Transverse colon (tissue), 4 donors: Measurements from ENCODE around the gene PLEKHJ1. TPM values are rescaled to one million over a fixed set of nuclear protein-coding genes. Genes with fewer than 3 reads are reported as not detected.
A peak's percentile ranks its signal among the peaks of the same experiment; 100 is the strongest.

Experiments used
- DNase-seq: peaks from one replicate; pipeline ENCODE4 v3.0.0-alpha.2; 2019
- H3K27ac ChIP-seq, 4 donors: fragments of 200-600 bp; sonication (generic); 2 replicates each; pipeline ENCODE4 v1.5.1; 2016 to 2018; ENCODE audit warnings: inconsistent platforms in 4 of 4
- H3K27me3 ChIP-seq: fragments of 200-600 bp; sonication (generic); 2 replicates; pipeline ENCODE4 v1.5.1; 2017; ENCODE audit warnings: inconsistent platforms
- H3K36me3 ChIP-seq, 4 donors: fragments of 200-600 bp; sonication (generic); 2 replicates each; pipeline ENCODE4 v1.5.1; 2017 to 2019; ENCODE audit warnings: inconsistent platforms in 4 of 4
- H3K4me1 ChIP-seq, 4 donors: fragments of 200-600 bp; sonication (generic); 2 replicates each; pipeline ENCODE4 v1.5.1; 2017 to 2020; ENCODE audit warnings: inconsistent platforms in 4 of 4
- H3K4me3 ChIP-seq, 4 donors: fragments of 200-600 bp; sonication (generic); 1 replicate in 1 of 4; 2 replicates in 3 of 4; pipeline versions ENCODE4 v1.5.1 to v1.6.1; 2017 to 2019; ENCODE audit warnings: inconsistent platforms in 4 of 4
- H3K9me3 ChIP-seq, 2 donors: fragments of 200-600 bp; sonication (generic); 2 replicates each; pipeline ENCODE4 v1.5.1; 2017 to 2019; ENCODE audit warnings: inconsistent platforms in 2 of 2
- CTCF ChIP-seq, 5 experiments: fragments of 200-600 bp in 3 of 5; fragments of 450-650 bp in 2 of 5; sonication (generic) in 3 of 5; IDR thresholded peaks; 1 replicate in 2 of 5; 2 replicates in 3 of 5; pipeline ENCODE4 v1.5.1; 2016 to 2017; ENCODE audit warnings: antibody characterized with exemption in 5 of 5, inconsistent platforms in 3 of 5, mild to moderate bottlenecking in 2 of 5, moderate library complexity in 1 of 5
- EP300 ChIP-seq: sonication (generic); formaldehyde crosslinking; IDR thresholded peaks from one replicate; pipeline ENCODE4 v1.6.1; 2017; ENCODE audit warnings: antibody characterized with exemption, low read depth
- POLR2A ChIP-seq: fragments of 450-650 bp; IDR thresholded peaks from one replicate; pipeline ENCODE4 v1.6.1; 2016; ENCODE audit warnings: antibody characterized with exemption, mild to moderate bottlenecking, moderate library complexity
- POLR2AphosphoS5 ChIP-seq, 3 donors: sonication (generic); formaldehyde crosslinking; IDR thresholded peaks; one replicate each; pipeline ENCODE4 v1.6.1; 2016; ENCODE audit warnings: antibody characterized with exemption in 3 of 3
- WGBS, 2 donors: methylation state at CpG; one replicate each; pipeline ENCODE4 v1.1.5; 2018; ENCODE audit warnings: low coverage in 1 of 2; 5-methylcytosine and 5-hydroxymethylcytosine counted together
- in situ Hi-C, 4 donors: fragments of 200-750 bp; cut with MboI; loops; one replicate each; pipeline versions ENCODE4 v1.15.0 to v1.15.1; 2017; ENCODE audit warnings: low sequenced_read_pairs in 3 of 4, low pct_ligation_motif_present in 1 of 4, low pct_unique_long_range_greater_than_20kb in 1 of 4
- intact Hi-C: fragments of 100-400 bp; cut with DNase I; formaldehyde crosslinking; loops from one replicate; pipeline ENCODE4 v1.15.1; 2023; ENCODE audit warnings: low total_unique reads
- total RNA-seq, 4 donors: library from RNA; depleted of rRNA; stranded (reverse); fragments of >200 nt; gene quantifications; one replicate each; pipeline ENCODE4 v1.1.0, GENCODE V29; 2016

PLEKHJ1 gene
- total RNA-seq, 4 donors from 2014 or later = 184 to 332 (median 254) TPM

DNA sequence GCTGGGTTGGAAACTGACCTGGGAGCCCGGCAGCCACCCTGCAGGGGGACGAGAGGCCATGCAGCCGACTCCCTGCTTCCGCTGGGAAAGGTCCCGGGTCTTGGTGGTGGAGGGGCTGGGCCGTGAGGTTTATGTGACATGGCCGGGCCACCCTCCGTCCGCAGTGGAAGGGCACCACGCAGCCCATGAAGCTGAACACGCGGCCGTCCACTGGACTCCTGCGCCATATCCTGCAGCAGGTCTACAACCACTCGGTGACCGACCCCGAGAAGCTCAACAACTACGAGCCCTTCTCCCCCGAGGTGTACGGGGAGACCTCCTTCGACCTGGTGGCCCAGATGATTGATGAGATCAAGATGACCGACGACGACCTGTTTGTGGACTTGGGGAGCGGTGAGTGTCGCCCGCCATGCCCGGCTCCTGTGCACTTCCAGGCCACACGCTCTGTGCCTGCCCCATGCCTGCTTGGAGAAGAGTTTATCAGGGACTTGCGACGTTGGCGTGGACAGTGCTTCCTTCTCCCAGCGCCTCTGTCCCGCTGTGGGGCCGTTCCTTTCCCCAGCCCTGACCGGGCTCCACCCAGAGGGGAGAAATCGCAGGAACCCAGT is 45.2 kb downstream of the PLEKHJ1 start:
- Histone ChIP-seq H3K36me3 (peaks cover 0 to 18% (median 10%) of the 10 kb centered on the region in 4 donors), H3K4me1 (peaks cover 10 to 27% (median 17%) of the 10 kb centered on the region in 4 donors), H3K9me3 (no peaks in the 10 kb centered on the region), H3K27me3 (no peaks in the 10 kb centered on the region), H3K27ac (peak overlapping the region in 3 of 4 donors; percentile 22 to 48 (median 29)), H3K4me3 (no peak overlapping the region)
- in situ Hi-C loops (no loop called here), intact Hi-C loops (no loop called here)
- 80 to 93% methylated on average over 2 to 35 of the region's 37 CpGs for WGBS, 2 donors
- DNase-seq = no peak
- TF ChIP-seq POLR2AphosphoS5 (IDR thresholded peaks at IDR 0.05) = no peak
- TF ChIP-seq POLR2A = no peak
- no peak for TF ChIP-seq EP300
- TF ChIP-seq CTCF (IDR thresholded peaks at IDR 0.05) = no peak

DNA sequence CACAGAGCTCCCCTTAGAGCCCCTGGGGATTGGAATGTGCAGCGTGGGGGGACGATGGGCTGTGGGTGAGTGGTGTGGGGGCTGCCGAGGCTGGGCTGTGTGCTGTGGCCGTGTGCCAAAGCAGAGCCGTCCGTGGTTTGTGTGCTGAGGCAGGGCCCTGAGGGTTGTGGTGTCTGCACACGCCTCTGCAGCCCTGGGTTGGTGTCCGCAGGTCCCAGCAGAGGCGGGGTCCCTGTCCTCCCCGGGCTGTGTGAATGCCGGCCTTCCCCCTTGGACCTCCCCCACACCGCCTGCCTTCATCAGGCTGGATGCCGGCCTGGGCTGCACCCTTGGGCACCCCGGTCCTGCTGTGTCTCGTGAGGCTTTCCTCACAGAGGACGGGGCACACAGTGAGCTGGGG is 46.2 kb downstream of the PLEKHJ1 start:
- intact Hi-C loops = no loop called here
- H3K4me3 ChIP-seq = no peak overlapping the region
- no peak overlapping the region for H3K27ac ChIP-seq
- in situ Hi-C loops = no loop called here
- H3K9me3 ChIP-seq = no peaks in the 10 kb centered on the region
- H3K36me3 ChIP-seq = peaks cover 0 to 18% (median 7%) of the 10 kb centered on the region in 4 donors
- H3K27me3 ChIP-seq = no peaks in the 10 kb centered on the region
- TF ChIP-seq POLR2A (no peak), EP300 (no peak), CTCF (IDR thresholded peaks at IDR 0.05) (no peak), POLR2AphosphoS5 (IDR thresholded peaks at IDR 0.05) (no peak)
- peaks cover 10 to 36% (median 23%) of the 10 kb centered on the region in 4 donors for H3K4me1 ChIP-seq
- no peak for DNase-seq
- WGBS, 2 donors = 93% methylated on average over 14 of the region's 16 CpGs; no CpG with 5 or more reads in 1 of the 2 donors

DNA sequence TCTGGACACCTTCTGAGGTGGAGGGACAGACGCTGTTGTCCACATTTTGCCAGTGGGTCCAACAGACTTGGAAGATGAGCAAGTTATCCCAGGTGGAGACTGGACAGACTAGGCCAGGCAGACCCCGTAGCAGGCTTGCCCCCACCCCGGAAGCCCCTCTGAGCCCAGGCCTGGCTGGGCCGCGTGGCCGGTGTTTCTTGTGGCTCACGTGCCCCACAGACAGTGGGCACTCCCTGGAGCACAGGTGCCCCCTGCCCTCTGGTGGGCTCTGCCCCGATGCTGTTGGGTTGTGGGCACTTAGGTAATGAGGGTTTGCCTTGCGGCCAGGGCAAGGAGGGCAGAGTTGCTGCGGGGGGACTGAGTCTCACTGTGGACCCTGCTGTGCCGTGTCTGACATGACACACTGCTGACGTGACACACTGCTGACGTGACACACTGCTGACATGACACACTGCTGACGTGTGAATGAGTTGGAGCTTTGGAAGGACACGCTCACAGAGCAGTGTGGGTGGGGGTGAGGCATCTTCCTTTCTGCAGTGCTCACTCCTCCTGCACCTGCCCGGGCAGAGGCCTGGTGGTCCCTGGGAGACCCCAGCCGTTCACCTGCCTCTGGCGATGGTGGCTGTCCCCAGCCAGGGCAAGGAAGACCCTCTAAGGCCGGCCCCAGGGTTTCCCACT is 47.3 kb downstream of the PLEKHJ1 start:
- intact Hi-C loops (no loop called here), in situ Hi-C loops (no loop called here)
- Histone ChIP-seq H3K27ac (no peak overlapping the region), H3K27me3 (no peaks in the 10 kb centered on the region), H3K4me3 (no peak overlapping the region), H3K9me3 (no peaks in the 10 kb centered on the region), H3K4me1 (peaks cover 10 to 40% (median 23%) of the 10 kb centered on the region in 4 donors), H3K36me3 (peaks cover 0 to 13% (median 1%) of the 10 kb centered on the region in 4 donors)
- DNase-seq = no peak
- no peak for TF ChIP-seq POLR2AphosphoS5 (IDR thresholded peaks at IDR 0.05)
- no peak for TF ChIP-seq POLR2A
- TF ChIP-seq EP300 = no peak
- TF ChIP-seq CTCF (IDR thresholded peaks at IDR 0.05) = no peak
- WGBS, 2 donors = 91% methylated on average over 19 of the region's 19 CpGs; no CpG with 5 or more reads in 1 of the 2 donors

GRCh38 chr19:2187159-2187558 is 49.0 kb downstream of the PLEKHJ1 start:
- Histone ChIP-seq H3K27ac (peak overlapping the region; percentile 66 to 84 (median 78)), H3K4me1 (peaks cover 16 to 45% (median 26%) of the 10 kb centered on the region in 4 donors), H3K36me3 (peaks cover 0 to 13% (median 0%) of the 10 kb centered on the region in 4 donors), H3K4me3 (no peak overlapping the region), H3K9me3 (no peaks in the 10 kb centered on the region), H3K27me3 (no peaks in the 10 kb centered on the region)
- DNase-seq = no peak
- TF ChIP-seq POLR2A (no peak), POLR2AphosphoS5 (IDR thresholded peaks at IDR 0.05) (no peak), CTCF (IDR thresholded peaks at IDR 0.05) (no peak), EP300 (no peak)
- WGBS, 2 donors = 90 to 91% methylated on average over 2 to 13 of the region's 13 CpGs
- intact Hi-C loops = no loop called here
- in situ Hi-C loops = no loop called here
